Body of pancreas (tissue), 4 donors: ENCODE measurements around the gene PCDH9.

ENCODE experiments used
- POLR2A ChIP-seq, 3 donors: fragments of 450-650 bp; IDR thresholded peaks; one replicate each; pipeline ENCODE4 v1.6.1; 2016; ENCODE audit warnings: antibody characterized with exemption in 3 of 3, mild to moderate bottlenecking in 2 of 3
- TF ChIP-seq, protein P1 (sequence below), 7 experiments: fragments of 450-650 bp in 4 of 7; fragments of 200-600 bp in 3 of 7; sonication (generic) in 3 of 7; IDR thresholded peaks; one replicate each; pipeline ENCODE4 v1.5.1; 2016 to 2019; ENCODE audit warnings: antibody characterized with exemption in 7 of 7

DNA sequence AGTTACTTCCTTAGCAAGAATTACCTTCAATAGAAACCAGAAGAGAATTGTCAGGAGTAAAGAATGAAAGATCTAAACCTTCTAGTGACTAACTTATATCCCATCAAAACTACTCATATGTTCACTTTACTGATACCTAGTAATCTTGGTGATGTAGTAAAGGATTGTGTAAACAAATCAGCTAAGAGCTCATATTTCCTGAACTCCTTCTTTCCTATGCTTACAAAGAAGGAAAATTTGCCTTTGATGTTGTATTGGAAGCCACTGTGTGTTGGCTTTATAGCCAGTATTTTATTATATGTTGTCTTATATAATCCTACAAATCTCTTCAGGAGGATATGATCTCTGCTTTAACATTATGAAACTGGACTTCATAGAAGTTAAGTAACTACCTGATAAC is 671.0 kb downstream of the PCDH9 start:
- TF ChIP-seq, protein P1, sequence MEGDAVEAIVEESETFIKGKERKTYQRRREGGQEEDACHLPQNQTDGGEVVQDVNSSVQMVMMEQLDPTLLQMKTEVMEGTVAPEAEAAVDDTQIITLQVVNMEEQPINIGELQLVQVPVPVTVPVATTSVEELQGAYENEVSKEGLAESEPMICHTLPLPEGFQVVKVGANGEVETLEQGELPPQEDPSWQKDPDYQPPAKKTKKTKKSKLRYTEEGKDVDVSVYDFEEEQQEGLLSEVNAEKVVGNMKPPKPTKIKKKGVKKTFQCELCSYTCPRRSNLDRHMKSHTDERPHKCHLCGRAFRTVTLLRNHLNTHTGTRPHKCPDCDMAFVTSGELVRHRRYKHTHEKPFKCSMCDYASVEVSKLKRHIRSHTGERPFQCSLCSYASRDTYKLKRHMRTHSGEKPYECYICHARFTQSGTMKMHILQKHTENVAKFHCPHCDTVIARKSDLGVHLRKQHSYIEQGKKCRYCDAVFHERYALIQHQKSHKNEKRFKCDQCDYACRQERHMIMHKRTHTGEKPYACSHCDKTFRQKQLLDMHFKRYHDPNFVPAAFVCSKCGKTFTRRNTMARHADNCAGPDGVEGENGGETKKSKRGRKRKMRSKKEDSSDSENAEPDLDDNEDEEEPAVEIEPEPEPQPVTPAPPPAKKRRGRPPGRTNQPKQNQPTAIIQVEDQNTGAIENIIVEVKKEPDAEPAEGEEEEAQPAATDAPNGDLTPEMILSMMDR (IDR thresholded peaks at IDR 0.05), result no peak
- no peak for TF ChIP-seq POLR2A (IDR thresholded peaks at IDR 0.05)
